Stimulated activated CD8-positive, alpha-beta memory T cell treated with anti-CD3 and anti-CD28 coated beads, Interleukin-12 subunit alpha, Interleukin-12 subunit beta, amount 100 ng/mL, for 24 hours (primary cell): ENCODE measurements around the gene AMT.

Experiments used
- DNase-seq: peaks from one replicate; pipeline ENCODE4 v3.0.0-alpha.2; 2020; ENCODE audit errors: extremely low read depth

The AMT gene

GRCh38 chr3:49389297-49389696 lies 33.0 kb downstream of the AMT start:
- DNase-seq: no peak

GRCh38 chr3:49388289-49388820 lies 33.9 kb downstream of the AMT start:
- no peak for DNase-seq

- DNase-seq: no peak
These were observed 34.6 kb downstream of the AMT start for GRCh38 chr3:49387721-49388120.

- DNase-seq: no peak
These were observed 36.1 kb downstream of the AMT start for GRCh38 chr3:49386056-49386756.

- no peak for DNase-seq
These were observed 36.7 kb downstream of the AMT start for GRCh38 chr3:49385617-49386016.

GRCh38 chr3:49383387-49383786 lies 38.9 kb downstream of the AMT start:
- no peak for DNase-seq

- DNase-seq: no peak
These were observed 43.9 kb downstream of the AMT start for GRCh38 chr3:49378249-49378895.

GRCh38 chr3:49377483-49377882 lies 44.8 kb downstream of the AMT start:
- DNase-seq: no peak

- no peak for DNase-seq
These were observed 50.3 kb downstream of the AMT start for GRCh38 chr3:49371946-49372345.

GRCh38 chr3:49370585-49371290 lies 51.5 kb downstream of the AMT start:
- DNase-seq: no peak
